Common myeloid progenitor, CD34-positive (primary cell): ENCODE measurements around the gene LRRC8D.

Source experiments
- CTCF ChIA-PET: fragments of 350-600 bp; sonication (Branson Sonifier 250); formaldehyde crosslinking; loops from one replicate; lab custom pipeline; 2021; ENCODE audit warnings: antibody characterized with exemption; lab: Charles Lee
- POLR2A ChIA-PET: fragments of 350-600 bp; sonication (Branson Sonifier 250); formaldehyde crosslinking; loops from one replicate; lab custom pipeline; 2021; ENCODE audit warnings: antibody characterized with exemption; lab: Charles Lee
- DNase-seq, 3 donors: peaks; one replicate each; pipeline versions ENCODE4 v3.0.0 to v3.0.0-alpha.2; 2013
- H3K27ac ChIP-seq, 2 experiments: 1 replicate in 1 of 2; 2 replicates in 1 of 2; pipeline ENCODE4 v1.7.0; 2013; ENCODE audit warnings: inconsistent platforms in 2 of 2, low read length in 2 of 2, mild to moderate bottlenecking in 2 of 2, low read depth in 1 of 2, moderate library complexity in 1 of 2; ENCODE audit not compliant: severe bottlenecking in 2 of 2, insufficient read depth in 1 of 2, poor library complexity in 1 of 2
- H3K27me3 ChIP-seq, 5 experiments: replicated peaks in 2 of 5; 1 replicate in 3 of 5; 2 replicates in 2 of 5; pipeline versions ENCODE4 v1.6.1 to v1.7.0; 2013; ENCODE audit warnings: low read length in 4 of 5, mild to moderate bottlenecking in 2 of 5, moderate library complexity in 2 of 5, inconsistent platforms in 1 of 5; ENCODE audit not compliant: insufficient read depth in 5 of 5, control insufficient read depth in 4 of 5
- H3K36me3 ChIP-seq, 4 experiments: 1 replicate in 2 of 4; 2 replicates in 2 of 4; pipeline versions ENCODE4 v1.6.1 to v1.7.0; 2013; ENCODE audit warnings: low read length in 3 of 4, control low read depth in 1 of 4, mild to moderate bottlenecking in 1 of 4; ENCODE audit not compliant: control insufficient read depth in 4 of 4, insufficient read depth in 4 of 4
- H3K4me1 ChIP-seq, 4 experiments: 1 replicate in 3 of 4; 2 replicates in 1 of 4; pipeline versions ENCODE4 v1.6.1 to v1.7.1; 2013; ENCODE audit warnings: low read length in 3 of 4, mild to moderate bottlenecking in 3 of 4, control low read depth in 1 of 4, inconsistent platforms in 1 of 4, moderate library complexity in 1 of 4; ENCODE audit not compliant: control insufficient read depth in 4 of 4, insufficient read depth in 4 of 4; ENCODE audit errors: control extremely low read depth in 1 of 4
- H3K4me3 ChIP-seq, 7 experiments: 1 replicate in 4 of 7; 2 replicates in 3 of 7; pipeline versions ENCODE4 v1.5.1 to v1.7.0; 2013; ENCODE audit warnings: mild to moderate bottlenecking in 7 of 7, low read length in 6 of 7, moderate library complexity in 6 of 7, inconsistent platforms in 2 of 7, low read depth in 2 of 7, control low read depth in 1 of 7; ENCODE audit not compliant: insufficient read depth in 4 of 7, control insufficient read depth in 1 of 7; ENCODE audit errors: extremely low read depth in 1 of 7
- H3K9me3 ChIP-seq, 5 experiments: 1 replicate in 4 of 5; 2 replicates in 1 of 5; pipeline versions ENCODE4 v1.6.1 to v1.7.1; 2013; ENCODE audit warnings: low read length in 4 of 5, mild to moderate bottlenecking in 2 of 5, inconsistent platforms in 1 of 5, low read depth in 1 of 5, moderate library complexity in 1 of 5; ENCODE audit not compliant: control insufficient read depth in 4 of 5, insufficient read depth in 2 of 5; ENCODE audit errors: control extremely low read depth in 1 of 5
- WGBS: methylation state at CpG from one replicate; pipeline ENCODE4 v1.1.5; 2013; ENCODE audit not compliant: insufficient coverage; 5-methylcytosine and 5-hydroxymethylcytosine counted together

The LRRC8D gene

GRCh38 chr1:89871768-89872473 is 51.1 kb downstream of the LRRC8D start:
- no peak overlapping the region for H3K4me3 ChIP-seq
- peaks cover 0 to 32% (median 19%) of the 10 kb centered on the region in 4 experiments for H3K36me3 ChIP-seq
- WGBS: 97% methylated on average over 7 of the region's 9 CpGs
- no peaks in the 10 kb centered on the region for H3K9me3 ChIP-seq
- POLR2A ChIA-PET: no interaction called here
- no peaks in the 10 kb centered on the region for H3K27me3 ChIP-seq
- H3K4me1 ChIP-seq: peaks cover 4 to 27% (median 12%) of the 10 kb centered on the region in 4 experiments
- H3K27ac ChIP-seq: no peak overlapping the region
- no peak for DNase-seq
- CTCF ChIA-PET: interaction anchor here (0.9 to 4.7 kb wide), 3 partner anchors 10 to 52 kb away, joined by 3 to 25 read pairs (median 13); no protein-coding TSS in a partner anchor

GRCh38 chr1:89872567-89872966 is 51.7 kb downstream of the LRRC8D start:
- H3K9me3 ChIP-seq: no peaks in the 10 kb centered on the region
- no peaks in the 10 kb centered on the region for H3K27me3 ChIP-seq
- no peak overlapping the region for H3K4me3 ChIP-seq
- WGBS: no CpG with 5 or more reads among the region's 1 CpG
- CTCF ChIA-PET: interaction anchor here (0.9 to 4.7 kb wide), 4 partner anchors 10 to 64 kb away, joined by 3 to 25 read pairs (median 8); no protein-coding TSS in a partner anchor
- peaks cover 6 to 33% (median 15%) of the 10 kb centered on the region in 4 experiments for H3K4me1 ChIP-seq
- H3K36me3 ChIP-seq: peaks cover 0 to 29% (median 17%) of the 10 kb centered on the region in 4 experiments
- H3K27ac ChIP-seq: peak overlapping the region in 1 of 2 experiments; percentile 80
- no peak for DNase-seq
- POLR2A ChIA-PET: no interaction called here

- peak overlapping the region; percentile 78 to 80 for H3K27ac ChIP-seq
- peaks cover 0 to 24% (median 15%) of the 10 kb centered on the region in 4 experiments for H3K36me3 ChIP-seq
- DNase-seq: peak in 1 of 3 donors; percentile 37
- CTCF ChIA-PET: interaction anchor here (1.0 to 4.7 kb wide), 5 partner anchors 11 to 116 kb away, joined by 3 to 25 read pairs (median 6); no protein-coding TSS in a partner anchor
- no peaks in the 10 kb centered on the region for H3K27me3 ChIP-seq
- H3K4me1 ChIP-seq: peaks cover 11 to 39% (median 20%) of the 10 kb centered on the region in 4 experiments
- H3K4me3 ChIP-seq: no peak overlapping the region
- POLR2A ChIA-PET: no interaction called here
- H3K9me3 ChIP-seq: no peaks in the 10 kb centered on the region
Measured at GRCh38 chr1:89873288-89873687, 52.5 kb downstream of the LRRC8D start.

GRCh38 chr1:89873770-89874169 is 52.9 kb downstream of the LRRC8D start:
- Histone ChIP-seq H3K27ac (peak overlapping the region; percentile 78 to 80), H3K4me1 (peaks cover 13 to 42% (median 21%) of the 10 kb centered on the region in 4 experiments), H3K9me3 (no peaks in the 10 kb centered on the region), H3K36me3 (peaks cover 0 to 20% (median 12%) of the 10 kb centered on the region in 4 experiments), H3K27me3 (no peaks in the 10 kb centered on the region), H3K4me3 (peak overlapping the region in 2 of 7 experiments; percentile 8 to 26)
- POLR2A ChIA-PET: no interaction called here
- CTCF ChIA-PET: interaction anchor here (1.0 to 4.7 kb wide), 5 partner anchors 12 to 115 kb away, joined by 3 to 25 read pairs (median 6); no protein-coding TSS in a partner anchor
- WGBS: 40% methylated on average over 2 of the region's 3 CpGs
- DNase-seq: peak; percentile 79 to 89 (median 81)

GRCh38 chr1:89876463-89876862 is 55.6 kb downstream of the LRRC8D start:
- CTCF ChIA-PET: interaction anchor here (0.8 to 1.6 kb wide), 5 partner anchors 8 to 110 kb away, joined by 3 read pairs; no protein-coding TSS in a partner anchor
- Histone ChIP-seq H3K9me3 (peaks cover 0 to 5% (median 2%) of the 10 kb centered on the region in 5 experiments), H3K4me3 (no peak overlapping the region), H3K4me1 (peaks cover 10 to 42% (median 22%) of the 10 kb centered on the region in 4 experiments), H3K27me3 (no peaks in the 10 kb centered on the region), H3K27ac (no peak overlapping the region), H3K36me3 (peaks cover 5 to 26% (median 12%) of the 10 kb centered on the region in 4 experiments)
- POLR2A ChIA-PET: interaction anchor here (0.6 kb wide), 1 partner anchor 8 kb away, joined by 3 read pairs; no protein-coding TSS in a partner anchor
- DNase-seq: no peak
- 100% methylated on average over 1 of the region's 3 CpGs for WGBS

- H3K4me3 ChIP-seq: peak overlapping the region in 3 of 7 experiments; percentile 5 to 20 (median 7)
- H3K9me3 ChIP-seq: peaks cover 0 to 11% (median 7%) of the 10 kb centered on the region in 5 experiments
- peaks cover 10 to 39% (median 22%) of the 10 kb centered on the region in 4 experiments for H3K4me1 ChIP-seq
- H3K36me3 ChIP-seq: peaks cover 6 to 33% (median 12%) of the 10 kb centered on the region in 4 experiments
- ChIA-PET POLR2A (no interaction called here), CTCF (interaction anchor here (0.8 to 1.6 kb wide), 2 partner anchors 34 to 111 kb away, joined by 3 read pairs; no protein-coding TSS in a partner anchor)
- H3K27ac ChIP-seq: peak overlapping the region; percentile 64 to 72
- peak in 2 of 3 donors; percentile 53 to 64 for DNase-seq
- no peaks in the 10 kb centered on the region for H3K27me3 ChIP-seq
- 0% methylated on average over 1 of the region's 2 CpGs for WGBS
Measured at GRCh38 chr1:89877756-89878155, 56.9 kb downstream of the LRRC8D start.
